ENCODE results near the gene MIPEP.
A peak's percentile ranks its signal among the peaks of the same experiment; 100 is the strongest.

- TF ChIP-seq POLR2A (IDR thresholded peaks at IDR 0.05) (no peak), CTCF (IDR thresholded peaks at IDR 0.05) (peak in 4 of 7 experiments; percentile 19 to 37 (median 26))
Observed at GRCh38 chr13:23707674-23708073, 181.5 kb downstream of the MIPEP start.

Data from body of pancreas (tissue), 4 donors.